GM12878 (cell line): ENCODE measurements around the gene WDSUB1. TPM values are rescaled to one million over a fixed set of nuclear protein-coding genes. Genes with fewer than 3 reads are reported as not detected.

Source experiments
- ATAC-seq: fragments of 200-7000 bp; cut with Tn5 transposase; 3 replicates; pipeline ENCODE4 v1.9.1; 2020; ENCODE audit warnings: mild to moderate bottlenecking, moderate library complexity
- BruUV-seq: library from RNA; stranded (reverse); fragments of 400-500 nt; replicated peaks from 2 replicates; lab custom pipeline; 2021; lab: Mats Ljungman, UMichigan
- CTCF ChIA-PET: fragments of 300-600 bp; sonication (Branson Sonifier 250); formaldehyde crosslinking; extraction: SDS; loops from one replicate; lab custom pipeline; 2021; ENCODE audit warnings: inconsistent platforms; lab: Yijun Ruan, JAX
- POLR2A ChIA-PET: fragments of 350-600 bp; formaldehyde crosslinking; extraction: SDS; loops from one replicate; lab custom pipeline; 2021; ENCODE audit warnings: inconsistent platforms; lab: Charles Lee
- RAD21 ChIA-PET: fragments of 300-600 bp; sonication (Branson Sonifier 250); formaldehyde crosslinking; loops from one replicate; lab custom pipeline; 2023; ENCODE audit warnings: antibody characterized with exemption; ENCODE audit not compliant: unreplicated experiment; lab: Charles Lee
- SMC1A ChIA-PET: fragments of 300-600 bp; sonication (Branson Sonifier 250); formaldehyde crosslinking; loops from one replicate; lab custom pipeline; 2023; ENCODE audit not compliant: unreplicated experiment, uncharacterized antibody; lab: Charles Lee
- DNase-seq: peaks from one replicate; pipeline ENCODE4 v3.0.0-alpha.2; 2011; ENCODE audit warnings: low read depth, low spot score
- FAIRE-seq: peaks from 3 replicates; lab custom pipeline; 2011; peaks lifted over from hg19 to GRCh38; lab: Jason Lieb, UNC
- H2AFZ ChIP-seq: 2 replicates; pipeline ENCODE4 v1.6.0; 2011; ENCODE audit warnings: low read depth, low read length, control low read depth; ENCODE audit not compliant: control insufficient read depth
- H3K27ac ChIP-seq: 2 replicates; pipeline ENCODE4 v1.5.1; 2011; ENCODE audit warnings: control low read depth; ENCODE audit not compliant: control insufficient read depth, insufficient read depth
- H3K27me3 ChIP-seq, 2 experiments: replicated peaks in 1 of 2; 2 replicates each; pipeline versions ENCODE4 v1.6.0 to v1.6.1; 2011; ENCODE audit warnings: low read length in 1 of 2; ENCODE audit not compliant: control insufficient read depth in 2 of 2, insufficient read depth in 2 of 2
- H3K36me3 ChIP-seq, 2 experiments: 2 replicates each; pipeline ENCODE4 v1.5.1; 2011; ENCODE audit warnings: low read length in 1 of 2; ENCODE audit not compliant: control insufficient read depth in 2 of 2, insufficient read depth in 2 of 2
- H3K4me1 ChIP-seq: 2 replicates; pipeline ENCODE4 v1.6.1; 2011; ENCODE audit warnings: mild to moderate bottlenecking, low read length, moderate library complexity, mixed read lengths; ENCODE audit not compliant: control insufficient read depth, insufficient read depth
- H3K4me2 ChIP-seq: 2 replicates; pipeline ENCODE4 v1.6.0; 2011; ENCODE audit warnings: control low read depth; ENCODE audit not compliant: control insufficient read depth, insufficient read depth
- H3K4me3 ChIP-seq: fragments of 200-600 bp; sonication (generic); 2 replicates; pipeline ENCODE4 v1.5.1; 2016
- H3K79me2 ChIP-seq: 2 replicates; pipeline ENCODE4 v1.6.0; 2011; ENCODE audit warnings: low read length; ENCODE audit not compliant: control insufficient read depth, insufficient read depth
- H3K9ac ChIP-seq: 2 replicates; pipeline ENCODE4 v1.8.0; 2011; ENCODE audit warnings: low read length, control low read depth, mixed read lengths; ENCODE audit not compliant: control insufficient read depth, insufficient read depth
- H3K9me3 ChIP-seq: replicated peaks from 3 replicates; pipeline ENCODE4 v1.5.1; 2011; ENCODE audit warnings: mild to moderate bottlenecking, low read length; ENCODE audit not compliant: control insufficient read depth, insufficient read depth
- H4K20me1 ChIP-seq: 2 replicates; pipeline ENCODE4 v1.6.0; 2011; ENCODE audit not compliant: control insufficient read depth, insufficient read depth
- ATF7 ChIP-seq: fragments of 450-650 bp; IDR thresholded peaks from 2 replicates; pipeline ENCODE4 v1.6.1; 2016; ENCODE audit warnings: low read depth, mild to moderate bottlenecking
- BRCA1 ChIP-seq: IDR thresholded peaks from 2 replicates; pipeline ENCODE4 v1.6.1; 2011; ENCODE audit warnings: low read depth, low read length, improper control_type of control experiment
- CHD2 ChIP-seq: IDR thresholded peaks from 2 replicates; pipeline ENCODE4 v1.6.1; 2011; ENCODE audit warnings: low read depth, low read length, improper control_type of control experiment, borderline replicate concordance
- CUX1 ChIP-seq: IDR thresholded peaks from 2 replicates; pipeline ENCODE4 v1.6.1; 2012; ENCODE audit warnings: improper control_type of control experiment, low read depth, low read length; ENCODE audit not compliant: insufficient replicate concordance
- JUND ChIP-seq: IDR thresholded peaks from 2 replicates; pipeline ENCODE4 v1.6.1; 2012; ENCODE audit warnings: low read depth, mild to moderate bottlenecking, low read length, improper control_type of control experiment, moderate library complexity
- KDM1A ChIP-seq: fragments of 200-600 bp; sonication (generic); IDR thresholded peaks from 2 replicates; pipeline ENCODE4 v1.6.1; 2016; ENCODE audit warnings: borderline replicate concordance
- MLLT1 ChIP-seq: fragments of 450-650 bp; IDR thresholded peaks from 2 replicates; pipeline ENCODE4 v1.6.1; 2016; ENCODE audit warnings: mild to moderate bottlenecking
- NKRF ChIP-seq: fragments of 450-650 bp; conservative IDR thresholded peaks from 2 replicates; pipeline ENCODE4 v1.6.1; 2017; ENCODE audit warnings: mild to moderate bottlenecking, moderate library complexity
- RUNX3 ChIP-seq: IDR thresholded peaks from 2 replicates; pipeline ENCODE4 v1.6.1; 2012; ENCODE audit warnings: low read length, inconsistent platforms
- SUZ12 ChIP-seq: fragments of 200-600 bp; sonication (generic); IDR thresholded peaks from one replicate; pipeline ENCODE4 v1.6.1; 2018; ENCODE audit warnings: antibody characterized with exemption, mild to moderate bottlenecking; ENCODE audit not compliant: unreplicated experiment
- USF2 ChIP-seq: IDR thresholded peaks from 2 replicates; pipeline ENCODE4 v1.6.1; 2011; ENCODE audit warnings: low read depth, low read length, improper control_type of control experiment, borderline replicate concordance
- ZBED1 ChIP-seq: IDR thresholded peaks from 2 replicates; pipeline ENCODE4 v1.6.1; 2016; ENCODE audit warnings: borderline replicate concordance
- WGBS: methylation state at CpG from one replicate; pipeline ENCODE4 v1.1.6; 2016; ENCODE audit warnings: low lambda C conversion rate; ENCODE audit not compliant: insufficient replicate concordance, insufficient coverage; ENCODE audit errors: missing lambda C conversion rate; 5-methylcytosine and 5-hydroxymethylcytosine counted together
- in situ Hi-C: fragments of 300-500 bp; cut with MboI; formaldehyde crosslinking; loops from 9 replicates; pipeline ENCODE4 v1.14.3; 2018; ENCODE audit warnings: mixed read lengths
- intact Hi-C: fragments of 100-400 bp; cut with micrococcal nuclease; formaldehyde crosslinking; loops from one replicate; pipeline ENCODE4 v1.14.2; 2022; ENCODE audit not compliant: unreplicated experiment
- polyA plus RNA-seq, 11 experiments: library from polyadenylated mRNA; depleted of rRNA in 4 of 11; unstranded in 6 of 11; stranded (reverse) in 5 of 11; fragments of >200 nt; fragmentation: Nextera tagmentation in 4 of 11; fragmentation: Illumina TruSeq in 1 of 11; extraction: Ambion mirVana in 4 of 11; extraction: Trizol in 1 of 11; gene quantifications; 1 replicate in 1 of 11; 2 replicates in 10 of 11; pipeline versions ENCODE4 v1.2.1 to v1.2.3, GENCODE V29; 2011 to 2016; ENCODE audit warnings: inconsistent platforms in 2 of 11, missing spikeins in 2 of 11, low read depth in 1 of 11
- total RNA-seq, 4 experiments: library from RNA; depleted of rRNA in 3 of 4; stranded (reverse); fragments of >200 nt in 3 of 4; fragmentation: Illumina TruSeq in 1 of 4; extraction: Trizol in 1 of 4; gene quantifications; 2 replicates each; pipeline versions ENCODE4 v1.2.1 to v1.2.3, GENCODE V29; 2013 to 2021

Gene WDSUB1
- total and polyA plus RNA-seq, 10 of the 15 experiments (the other 5 are each of a cell fraction or from before 2014, with no cell fraction given), result 4.4 to 12.7 (median 7.6) TPM

GRCh38 chr2:159246325-159246988 is 40.0 kb downstream of the WDSUB1 start:
- no peak for FAIRE-seq
- Histone ChIP-seq H3K36me3 (no peaks in the 10 kb centered on the region), H3K4me1 (peaks cover 3% of the 10 kb centered on the region; the same call in 1 of the 2 replicates), H4K20me1 (no peaks in the 10 kb centered on the region), H2AFZ (no peak overlapping the region), H3K79me2 (no peaks in the 10 kb centered on the region), H3K27me3 (no peaks in the 10 kb centered on the region), H3K4me3 (no peak overlapping the region), H3K9ac (no peak overlapping the region), H3K27ac (no peak overlapping the region), H3K4me2 (no peak overlapping the region), H3K9me3 (no peaks in the 10 kb centered on the region; the same call in 1 of the 3 replicates)
- POLR2A ChIA-PET, result interaction anchor here (0.7 to 1.6 kb wide), 2 partner anchors 11 to 15 kb away, joined by 3 read pairs; no protein-coding TSS in a partner anchor
- DNase-seq, result no peak
- SMC1A ChIA-PET, result interaction anchor here (0.6 to 1.9 kb wide), 3 partner anchors 22 to 702 kb away, joined by 3 to 5 read pairs (median 3); no protein-coding TSS in a partner anchor
- ATAC-seq, result no peak
- in situ Hi-C loops, result no loop called here
- no TSS peak for BruUV-seq
- RAD21 ChIA-PET, result interaction anchor here (0.7 kb wide), 1 partner anchor 209 kb away, joined by 3 read pairs; no protein-coding TSS in a partner anchor
- CTCF ChIA-PET, result interaction anchor here (0.7 to 0.9 kb wide), 3 partner anchors 11 to 721 kb away, joined by 3 read pairs; no protein-coding TSS in a partner anchor
- 89% methylated on average over 7 of the region's 7 CpGs for WGBS
- intact Hi-C loops, result no loop called here
- TF ChIP-seq CHD2, result no peak
- no peak for TF ChIP-seq MLLT1
- TF ChIP-seq SUZ12, result no peak
- TF ChIP-seq CUX1, result no peak
- no peak for TF ChIP-seq USF2
- TF ChIP-seq BRCA1, result no peak
- TF ChIP-seq KDM1A, result no peak
- TF ChIP-seq RUNX3, result no peak
- TF ChIP-seq JUND, result no peak
- no peak for TF ChIP-seq NKRF
- no peak for TF ChIP-seq ZBED1
- no peak for TF ChIP-seq ATF7
